Measurements from ENCODE around the gene RHBG.

RHBG gene

GRCh38 chr1:156386134-156386901 is 17.3 kb downstream of the RHBG start:
- no peak for DNase-seq (ENCODE audit: low read depth in 2 of 2, low spot score in 1 of 2)

GRCh38 chr1:156386949-156387869 is 18.2 kb downstream of the RHBG start:
- DNase-seq (ENCODE audit: low read depth in 2 of 2, low spot score in 1 of 2) = no peak

- DNase-seq (ENCODE audit: low read depth in 2 of 2, low spot score in 1 of 2) = no peak
Observed at GRCh38 chr1:156387870-156388173, 18.8 kb downstream of the RHBG start.

GRCh38 chr1:156388174-156389137 is 19.4 kb downstream of the RHBG start:
- no peak for DNase-seq (ENCODE audit: low read depth in 2 of 2, low spot score in 1 of 2)

GRCh38 chr1:156389311-156389710 is 20.3 kb downstream of the RHBG start:
- no peak for DNase-seq (ENCODE audit: low read depth in 2 of 2, low spot score in 1 of 2)

GRCh38 chr1:156390469-156391365 is 21.7 kb downstream of the RHBG start:
- no peak for DNase-seq (ENCODE audit: low read depth in 2 of 2, low spot score in 1 of 2)

GRCh38 chr1:156391366-156391677 is 22.3 kb downstream of the RHBG start:
- DNase-seq (ENCODE audit: low read depth in 2 of 2, low spot score in 1 of 2) = no peak

GRCh38 chr1:156391701-156392100 is 22.7 kb downstream of the RHBG start:
- DNase-seq (ENCODE audit: low read depth in 2 of 2, low spot score in 1 of 2) = no peak

GRCh38 chr1:156392452-156392853 is 23.4 kb downstream of the RHBG start:
- DNase-seq (ENCODE audit: low read depth in 2 of 2, low spot score in 1 of 2) = no peak

- DNase-seq (ENCODE audit: low read depth in 2 of 2, low spot score in 1 of 2) = no peak
Observed at GRCh38 chr1:156393095-156393494, 24.1 kb downstream of the RHBG start.

GRCh38 chr1:156394082-156394481 is 25.1 kb downstream of the RHBG start:
- DNase-seq (ENCODE audit: low read depth in 2 of 2, low spot score in 1 of 2) = no peak

- no peak for DNase-seq (ENCODE audit: low read depth in 2 of 2, low spot score in 1 of 2)
Observed at GRCh38 chr1:156394835-156395461, 25.9 kb downstream of the RHBG start.

- DNase-seq (ENCODE audit: low read depth in 2 of 2, low spot score in 1 of 2) = no peak
Observed at GRCh38 chr1:156399355-156400125, 30.5 kb downstream of the RHBG start.

GRCh38 chr1:156400191-156400935 is 31.4 kb downstream of the RHBG start:
- DNase-seq (ENCODE audit: low read depth in 2 of 2, low spot score in 1 of 2) = no peak

GRCh38 chr1:156401041-156401574 is 32.1 kb downstream of the RHBG start:
- DNase-seq (ENCODE audit: low read depth in 2 of 2, low spot score in 1 of 2) = no peak

GRCh38 chr1:156401681-156402081 is 32.7 kb downstream of the RHBG start:
- DNase-seq (ENCODE audit: low read depth in 2 of 2, low spot score in 1 of 2) = no peak

- no peak for DNase-seq (ENCODE audit: low read depth in 2 of 2, low spot score in 1 of 2)
Observed at GRCh38 chr1:156402331-156403020, 33.5 kb downstream of the RHBG start.

- no peak for DNase-seq (ENCODE audit: low read depth in 2 of 2, low spot score in 1 of 2)
Observed at GRCh38 chr1:156405670-156406069, 36.7 kb downstream of the RHBG start.
